Posterior cingulate gyrus (tissue), 11 donors: Measurements from ENCODE around the gene KRTAP5-4.
"Not testable (repeated sequence)": the region's sequence is repeated elsewhere in the genome, so short reads cannot be mapped to it uniquely, and the experiment has no call there.

Experiments
- DNase-seq, 10 donors: peaks; one replicate each; pipeline versions ENCODE4 v3.0.0 to v3.0.0-alpha.2; 2020 to 2021; ENCODE audit warnings: mixed read lengths in 3 of 10
- intact Hi-C: fragments of 100-400 bp; cut with DNase I; formaldehyde crosslinking; loops from one replicate; pipeline ENCODE4 v1.15.1; 2023

KRTAP5-4 gene

GRCh38 chr11:1622086-1622485 lies at the start of gene KRTAP5-4:
Gene KRTAP5-4 (minus strand): TSS chr11:1622138. CDS start chr11:1622093, 45 bp downstream.
- intact Hi-C loops, result no loop called here
- no peak for DNase-seq

GRCh38 chr11:1671658-1672057 lies 49.7 kb upstream of the KRTAP5-4 start:
- intact Hi-C loops, result no loop called here
- peak in 1 of 10 donors; percentile 39 for DNase-seq

GRCh38 chr11:1670905-1671371 lies 49.0 kb upstream of the KRTAP5-4 start:
- intact Hi-C loops, result no loop called here
- DNase-seq, result no peak

GRCh38 chr11:1670457-1670856 lies 48.5 kb upstream of the KRTAP5-4 start:
- peak in 1 of 10 donors; percentile 38 for DNase-seq
- intact Hi-C loops, result not testable (repeated sequence)

GRCh38 chr11:1669546-1670218 lies 47.7 kb upstream of the KRTAP5-4 start:
- intact Hi-C loops, result no loop called here

GRCh38 chr11:1668911-1669473 lies 47.1 kb upstream of the KRTAP5-4 start:
- DNase-seq, result peak in 2 of 10 donors; percentile 38 to 55
- intact Hi-C loops, result no loop called here

More at GRCh38 chr11:1669546-1670218, 47.7 kb upstream of the KRTAP5-4 start:
- peak in 4 of 10 donors; percentile 25 to 80 (median 58) for DNase-seq

- DNase-seq, result peak in 1 of 10 donors; percentile 72
- intact Hi-C loops, result no loop called here
These were observed 46.0 kb upstream of the KRTAP5-4 start for GRCh38 chr11:1667906-1668305.

- DNase-seq, result peak in 2 of 10 donors; percentile 63 to 76
- intact Hi-C loops, result no loop called here
These were observed 45.3 kb upstream of the KRTAP5-4 start for GRCh38 chr11:1667121-1667850.

- intact Hi-C loops, result no loop called here
- peak in 1 of 10 donors; percentile 28 for DNase-seq
These were observed 43.4 kb upstream of the KRTAP5-4 start for GRCh38 chr11:1665313-1665712.

GRCh38 chr11:1662699-1663283 lies 40.9 kb upstream of the KRTAP5-4 start:
- intact Hi-C loops, result not testable (repeated sequence)
- peak in 1 of 10 donors; percentile 12 for DNase-seq

GRCh38 chr11:1661454-1662269 lies 39.7 kb upstream of the KRTAP5-4 start:
- intact Hi-C loops, result not testable (repeated sequence)
- peak in 1 of 10 donors; percentile 74 for DNase-seq

GRCh38 chr11:1660111-1660867 lies 38.4 kb upstream of the KRTAP5-4 start:
- intact Hi-C loops, result no loop called here
- DNase-seq, result peak in 2 of 10 donors; percentile 50 to 57

- intact Hi-C loops, result no loop called here
- peak in 2 of 10 donors; percentile 32 to 66 for DNase-seq
These were observed 37.6 kb upstream of the KRTAP5-4 start for GRCh38 chr11:1659506-1659905.

- peak in 2 of 10 donors; percentile 5 to 57 for DNase-seq
- intact Hi-C loops, result no loop called here
These were observed 34.7 kb upstream of the KRTAP5-4 start for GRCh38 chr11:1656670-1657069.

- intact Hi-C loops, result no loop called here
- peak in 1 of 10 donors; percentile 67 for DNase-seq
These were observed 34.1 kb upstream of the KRTAP5-4 start for GRCh38 chr11:1656061-1656441.

GRCh38 chr11:1655168-1656060 lies 33.5 kb upstream of the KRTAP5-4 start:
- intact Hi-C loops, result no loop called here
- peak in 1 of 10 donors; percentile 77 for DNase-seq

GRCh38 chr11:1654388-1655167 lies 32.6 kb upstream of the KRTAP5-4 start:
- DNase-seq, result peak in 1 of 10 donors; percentile 70
- intact Hi-C loops, result no loop called here
